GM12801 (cell line): ENCODE data around the gene PTH1R.

ENCODE experiments used
- CTCF ChIP-seq: IDR thresholded peaks from one replicate; pipeline ENCODE4 v1.5.1; 2011; ENCODE audit warnings: control low read depth; ENCODE audit not compliant: insufficient read length; ENCODE audit errors: extremely low read depth

PTH1R gene

DNA sequence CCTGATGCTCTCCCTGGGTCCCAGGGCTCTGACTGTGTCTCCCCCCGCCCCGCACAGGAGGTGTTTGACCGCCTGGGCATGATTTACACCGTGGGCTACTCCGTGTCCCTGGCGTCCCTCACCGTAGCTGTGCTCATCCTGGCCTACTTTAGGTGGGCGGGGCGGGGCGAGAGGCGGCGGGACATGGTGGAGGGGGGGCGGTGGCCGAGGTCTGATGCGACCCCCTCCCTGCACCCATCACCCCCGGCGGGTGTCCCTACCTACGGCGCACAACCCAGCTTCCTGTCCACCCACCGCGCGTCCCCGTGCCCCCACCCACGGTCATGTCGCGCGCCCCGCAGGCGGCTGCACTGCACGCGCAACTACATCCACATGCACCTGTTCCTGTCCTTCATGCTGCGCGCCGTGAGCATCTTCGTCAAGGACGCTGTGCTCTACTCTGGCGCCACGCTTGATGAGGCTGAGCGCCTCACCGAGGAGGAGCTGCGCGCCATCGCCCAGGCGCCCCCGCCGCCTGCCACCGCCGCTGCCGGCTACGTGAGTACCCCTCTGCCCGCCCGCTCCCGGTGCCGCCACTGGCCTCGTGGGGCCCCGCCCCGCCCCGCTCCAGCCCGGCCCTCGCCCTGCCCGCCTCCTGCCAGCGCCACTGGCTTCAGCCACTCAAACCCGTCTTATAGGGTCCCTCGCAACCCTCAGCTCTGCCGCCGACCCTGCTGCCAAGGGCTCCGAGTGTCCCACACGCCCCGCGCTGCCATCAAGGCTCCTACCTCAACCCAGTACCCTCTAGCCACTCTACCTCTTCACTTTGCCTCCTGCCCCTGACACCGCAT lies 21.0 kb downstream of the PTH1R start:
- no peak for TF ChIP-seq CTCF

DNA sequence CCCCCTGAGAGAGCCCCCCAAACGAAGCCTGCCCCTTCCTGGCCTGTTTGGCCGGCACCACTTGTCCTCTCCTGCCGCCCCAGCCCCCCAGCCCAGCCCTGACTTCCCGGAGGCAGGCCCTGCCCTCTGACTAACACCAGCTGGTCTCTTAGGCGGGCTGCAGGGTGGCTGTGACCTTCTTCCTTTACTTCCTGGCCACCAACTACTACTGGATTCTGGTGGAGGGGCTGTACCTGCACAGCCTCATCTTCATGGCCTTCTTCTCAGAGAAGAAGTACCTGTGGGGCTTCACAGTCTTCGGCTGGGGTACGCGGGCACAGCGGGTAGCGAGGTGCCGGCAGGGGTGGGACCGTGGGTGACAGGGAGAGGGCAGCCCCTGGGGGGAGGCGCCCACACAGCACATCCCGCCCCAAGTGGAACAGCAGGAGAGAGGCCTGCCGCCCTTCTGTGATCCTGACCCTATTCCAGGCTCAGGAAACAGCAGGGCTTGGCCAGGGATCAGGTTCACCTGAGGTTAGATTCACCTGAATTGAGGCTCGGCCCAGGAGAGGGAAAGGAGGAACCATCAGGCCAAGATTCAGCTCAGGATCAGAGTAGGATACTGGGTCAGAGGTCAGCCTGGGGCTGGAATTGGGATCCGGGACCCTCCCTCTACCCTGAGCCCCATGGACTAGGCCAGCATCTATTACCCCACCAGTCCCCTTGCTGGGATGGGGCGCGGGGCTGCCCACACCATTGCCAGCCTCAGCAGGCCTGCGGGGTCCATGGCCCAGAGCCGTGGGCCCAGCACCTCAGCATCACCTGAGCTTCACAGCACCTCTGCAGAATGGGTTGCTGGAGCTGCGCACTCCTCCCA lies 21.9 kb downstream of the PTH1R start:
- no peak for TF ChIP-seq CTCF

DNA sequence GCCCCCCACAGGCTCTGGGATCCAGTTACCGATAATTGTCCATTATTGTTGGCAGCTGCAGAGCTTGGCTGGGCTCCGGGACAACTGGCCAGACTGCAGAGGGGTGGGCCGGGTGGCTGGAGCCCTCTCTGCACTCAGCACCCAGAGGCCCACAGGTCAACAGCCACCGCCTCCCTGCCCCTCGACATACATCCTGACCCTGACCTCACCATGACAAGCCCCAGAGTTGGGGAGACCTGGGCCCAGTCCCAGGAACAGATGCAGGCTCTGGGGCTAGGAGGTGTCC lies 22.4 kb downstream of the PTH1R start:
- TF ChIP-seq CTCF, result no peak

DNA sequence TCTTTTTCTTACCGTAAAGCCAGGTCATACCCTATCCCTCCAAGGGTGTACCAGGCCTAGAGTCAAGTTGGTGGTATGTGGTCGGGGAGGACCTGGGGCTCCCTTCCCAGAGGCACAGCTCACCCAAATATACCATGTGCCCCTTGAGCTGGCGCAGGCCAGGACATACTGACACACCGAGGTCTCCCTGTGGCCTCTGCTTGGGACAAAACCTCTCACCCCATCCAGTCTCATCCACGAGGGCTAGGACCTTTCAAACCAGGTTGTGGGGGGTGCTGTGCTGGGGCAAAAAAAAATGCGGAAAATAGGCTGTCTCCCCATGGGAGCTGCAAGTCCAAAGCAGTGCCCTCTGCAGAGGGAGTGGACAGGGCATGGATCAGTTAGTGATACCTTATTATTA lies 22.8 kb downstream of the PTH1R start:
- no peak for TF ChIP-seq CTCF

- TF ChIP-seq CTCF, result no peak
Measured at GRCh38 chr3:46901061-46901460, 23.5 kb downstream of the PTH1R start.

DNA sequence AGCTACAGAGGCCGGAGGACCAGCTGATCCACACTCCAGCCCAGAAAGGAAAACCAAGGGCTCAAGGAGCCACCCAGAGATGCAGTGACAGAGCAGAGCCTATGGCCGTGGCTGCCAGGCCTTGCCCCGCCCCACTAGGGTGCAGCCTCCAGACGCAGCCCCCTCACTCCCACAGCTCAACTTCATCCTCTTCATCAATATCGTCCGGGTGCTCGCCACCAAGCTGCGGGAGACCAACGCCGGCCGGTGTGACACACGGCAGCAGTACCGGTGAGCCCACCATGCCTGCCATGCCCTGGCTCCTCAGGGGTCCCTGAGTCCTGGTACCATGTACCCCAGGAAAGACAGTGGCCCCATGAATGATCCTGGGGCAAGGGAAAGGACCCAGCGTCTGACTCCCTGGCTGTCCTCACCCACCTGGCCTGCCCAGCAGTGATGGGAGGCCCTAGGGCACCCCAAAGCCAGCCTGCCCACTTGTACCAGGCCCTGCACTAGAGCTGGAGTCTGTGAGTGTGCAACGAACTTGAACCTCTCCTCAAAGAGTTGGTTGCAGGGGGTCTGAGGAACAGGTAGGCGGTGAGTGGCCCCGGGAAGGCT lies 24.2 kb downstream of the PTH1R start:
- TF ChIP-seq CTCF, result no peak

DNA sequence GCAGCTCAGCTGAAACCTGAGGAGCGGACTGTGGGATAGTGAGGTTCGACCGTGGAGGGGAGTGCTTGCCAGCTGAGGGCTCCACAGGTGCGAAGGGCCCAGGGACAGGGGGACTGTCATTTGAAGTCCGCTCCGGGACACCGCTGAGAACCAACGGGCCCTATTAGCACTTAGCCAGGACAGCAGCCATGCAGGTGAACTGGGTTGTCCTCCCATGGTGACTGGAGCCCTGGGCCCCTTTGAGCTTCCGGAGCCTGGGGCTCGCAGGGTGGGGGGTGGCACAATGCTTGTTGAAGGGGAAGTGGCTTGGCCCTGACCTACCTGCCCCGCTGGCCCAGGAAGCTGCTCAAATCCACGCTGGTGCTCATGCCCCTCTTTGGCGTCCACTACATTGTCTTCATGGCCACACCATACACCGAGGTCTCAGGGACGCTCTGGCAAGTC lies 24.7 kb downstream of the PTH1R start:
- TF ChIP-seq CTCF, result no peak
